ENCODE measurements around the gene POLR1A. TPM values are rescaled to one million over a fixed set of nuclear protein-coding genes. Genes with fewer than 3 reads are reported as not detected.

Gene POLR1A
- total RNA-seq, 1 donor from 2014 or later = 23.8 TPM

GRCh38 chr2:86066007-86066578, 39.6 kb downstream of the POLR1A start:
- no peak overlapping the region for H3K9ac ChIP-seq
- H2AFZ ChIP-seq (replicated peaks) = no peak overlapping the region
- no peaks in the 10 kb centered on the region for H3F3A ChIP-seq (ENCODE audit: low read depth)
- H3K27me3 ChIP-seq = no peaks in the 10 kb centered on the region
- TF ChIP-seq EZH2 (IDR thresholded peaks at IDR 0.05) = no peak
- TF ChIP-seq EZH2phosphoT487 (IDR thresholded peaks at IDR 0.05) = no peak
- no peak for TF ChIP-seq CTCF (IDR thresholded peaks at IDR 0.05)
- no peak overlapping the region for H3K4me3 ChIP-seq
- H3K27me3 Mint-ChIP-seq (ENCODE audit: insufficient read depth, low read depth) = peaks cover under 1% of the 10 kb centered on the region
- H4K20me1 ChIP-seq (ENCODE audit: low read depth) = no peaks in the 10 kb centered on the region
- no peaks in the 10 kb centered on the region for H3K4me1 Mint-ChIP-seq
- no peaks in the 10 kb centered on the region for H3K4me1 ChIP-seq
- H3K9me3 Mint-ChIP-seq = peaks cover 3% of the 10 kb centered on the region
- H3K27ac Mint-ChIP-seq = no peak overlapping the region
- H3K27ac ChIP-seq = no peak overlapping the region
- H3K36me3 ChIP-seq = peaks cover 6% of the 10 kb centered on the region
- H3K36me3 Mint-ChIP-seq = peaks cover 51% of the 10 kb centered on the region
- no peaks in the 10 kb centered on the region for H3K9me3 ChIP-seq (ENCODE audit: low read depth)
- no peak for DNase-seq (ENCODE audit: low spot score)
- H3K4me2 ChIP-seq = no peak overlapping the region
- H3K4me3 Mint-ChIP-seq = no peak overlapping the region
- H3K79me2 ChIP-seq (ENCODE audit: low read depth) = no peaks in the 10 kb centered on the region

GRCh38 chr2:86065512-86065911, 40.2 kb downstream of the POLR1A start:
- Histone ChIP-seq H3K36me3 (peaks cover 6% of the 10 kb centered on the region), H3K9ac (no peak overlapping the region), H2AFZ (replicated peaks) (no peak overlapping the region), H4K20me1 (ENCODE audit: low read depth) (no peaks in the 10 kb centered on the region), H3K4me2 (no peak overlapping the region), H3K27ac (no peak overlapping the region), H3F3A (ENCODE audit: low read depth) (no peaks in the 10 kb centered on the region), H3K9me3 (ENCODE audit: low read depth) (no peaks in the 10 kb centered on the region), H3K27me3 (no peaks in the 10 kb centered on the region), H3K4me3 (no peak overlapping the region), H3K4me1 (no peaks in the 10 kb centered on the region), H3K79me2 (ENCODE audit: low read depth) (no peaks in the 10 kb centered on the region)
- no peaks in the 10 kb centered on the region for H3K4me1 Mint-ChIP-seq
- DNase-seq (ENCODE audit: low spot score) = no peak
- H3K27ac Mint-ChIP-seq = no peak overlapping the region
- peaks cover 2% of the 10 kb centered on the region for H3K27me3 Mint-ChIP-seq (ENCODE audit: insufficient read depth, low read depth)
- no peak for TF ChIP-seq CTCF (IDR thresholded peaks at IDR 0.05)
- H3K4me3 Mint-ChIP-seq = no peak overlapping the region
- peaks cover 48% of the 10 kb centered on the region for H3K36me3 Mint-ChIP-seq
- peaks cover 3% of the 10 kb centered on the region for H3K9me3 Mint-ChIP-seq

- Histone ChIP-seq H2AFZ (replicated peaks) (no peak overlapping the region), H3K27ac (no peak overlapping the region), H3K4me1 (no peaks in the 10 kb centered on the region), H3K4me2 (no peak overlapping the region), H3K4me3 (no peak overlapping the region), H3K27me3 (no peaks in the 10 kb centered on the region), H4K20me1 (ENCODE audit: low read depth) (no peaks in the 10 kb centered on the region), H3F3A (ENCODE audit: low read depth) (no peaks in the 10 kb centered on the region), H3K9ac (no peak overlapping the region), H3K9me3 (ENCODE audit: low read depth) (no peaks in the 10 kb centered on the region), H3K36me3 (peaks cover 6% of the 10 kb centered on the region), H3K79me2 (ENCODE audit: low read depth) (no peaks in the 10 kb centered on the region)
- Mint-ChIP-seq H3K27ac (no peak overlapping the region), H3K4me3 (no peak overlapping the region), H3K9me3 (peaks cover 3% of the 10 kb centered on the region), H3K4me1 (no peaks in the 10 kb centered on the region), H3K27me3 (ENCODE audit: insufficient read depth, low read depth) (peaks cover 2% of the 10 kb centered on the region), H3K36me3 (peaks cover 43% of the 10 kb centered on the region)
- no peak for DNase-seq (ENCODE audit: low spot score)
- no peak for TF ChIP-seq CTCF (IDR thresholded peaks at IDR 0.05)
- no peak for TF ChIP-seq EZH2phosphoT487 (IDR thresholded peaks at IDR 0.05)
- no peak for TF ChIP-seq EZH2 (IDR thresholded peaks at IDR 0.05)
Observed at GRCh38 chr2:86064006-86064405, 41.7 kb downstream of the POLR1A start.
